Measurements from ENCODE around the gene RTL10.

Gene RTL10

GRCh38 chr22:19808873-19809478 lies 45.7 kb downstream of the RTL10 start:
- DNase-seq (ENCODE audit: low read depth) = no peak

- DNase-seq (ENCODE audit: low read depth) = no peak
Measured at GRCh38 chr22:19807914-19808872, 46.5 kb downstream of the RTL10 start.

GRCh38 chr22:19807161-19807913 lies 47.3 kb downstream of the RTL10 start:
- no peak for DNase-seq (ENCODE audit: low read depth)

- DNase-seq (ENCODE audit: low read depth) = no peak
Measured at GRCh38 chr22:19806213-19807160, 48.2 kb downstream of the RTL10 start.

GRCh38 chr22:19805821-19806212 lies 48.9 kb downstream of the RTL10 start:
- no peak for DNase-seq (ENCODE audit: low read depth)

Data from HS-27A (cell line).